HCT116 (cell line): ENCODE measurements around the gene PDK4. TPM values are rescaled to one million over a fixed set of nuclear protein-coding genes. Genes with fewer than 3 reads are reported as not detected.

Experiments used
- ATF3 ChIP-seq: IDR thresholded peaks from 2 replicates; pipeline ENCODE4 v1.6.1; 2012
- CBX3 ChIP-seq: IDR thresholded peaks from 2 replicates; pipeline ENCODE4 v1.6.1; 2012; ENCODE audit warnings: low read depth
- ELF1 ChIP-seq: IDR thresholded peaks from 2 replicates; pipeline ENCODE4 v1.6.1; 2012; ENCODE audit warnings: low read depth, borderline replicate concordance
- EZH2 ChIP-seq: fragments of 200-600 bp; sonication (generic); IDR thresholded peaks from 2 replicates; pipeline ENCODE4 v1.6.1; 2017; ENCODE audit warnings: antibody characterized with exemption, mixed run types
- EZH2phosphoT487 ChIP-seq: fragments of 200-600 bp; IDR thresholded peaks from 2 replicates; pipeline ENCODE4 v1.6.1; 2018; ENCODE audit warnings: antibody characterized with exemption, borderline replicate concordance
- FOSL1 ChIP-seq: IDR thresholded peaks from 2 replicates; pipeline ENCODE4 v1.6.1; 2012; ENCODE audit warnings: low read depth
- JUND ChIP-seq: IDR thresholded peaks from 2 replicates; pipeline ENCODE4 v1.6.1; 2012
- POLR2A ChIP-seq: IDR thresholded peaks from 2 replicates; pipeline ENCODE4 v1.7.0; 2011; ENCODE audit warnings: borderline replicate concordance; ENCODE audit not compliant: insufficient read depth, insufficient read length; ENCODE audit errors: extremely low read depth
- POLR2AphosphoS5 ChIP-seq: IDR thresholded peaks from 2 replicates; pipeline ENCODE4 v1.6.1; 2011; ENCODE audit warnings: mild to moderate bottlenecking, low read depth, low read length, moderate library complexity
- REST ChIP-seq: IDR thresholded peaks from 2 replicates; pipeline ENCODE4 v1.6.1; 2012; ENCODE audit warnings: low read depth
- SIN3A ChIP-seq: IDR thresholded peaks from 2 replicates; pipeline ENCODE4 v1.6.1; 2012; ENCODE audit warnings: low read depth
- SP1 ChIP-seq: IDR thresholded peaks from 2 replicates; pipeline ENCODE4 v1.6.1; 2012; ENCODE audit warnings: low read depth
- TCF7L2 ChIP-seq: IDR thresholded peaks from 2 replicates; pipeline ENCODE4 v1.7.0; 2011; ENCODE audit warnings: borderline replicate concordance, inconsistent platforms; ENCODE audit not compliant: insufficient read depth, insufficient read length; ENCODE audit errors: extremely low read depth
- ZFX ChIP-seq: fragments of 450-650 bp; IDR thresholded peaks from 2 replicates; pipeline ENCODE4 v1.6.1; 2017
- total RNA-seq: library from RNA; stranded (reverse); gene quantifications from one replicate; pipeline ENCODE4 v1.2.1, GENCODE V29; 2021; ENCODE audit not compliant: unreplicated experiment

The PDK4 gene
- total RNA-seq, 1 experiment from 2014 or later: 2.1 TPM

DNA sequence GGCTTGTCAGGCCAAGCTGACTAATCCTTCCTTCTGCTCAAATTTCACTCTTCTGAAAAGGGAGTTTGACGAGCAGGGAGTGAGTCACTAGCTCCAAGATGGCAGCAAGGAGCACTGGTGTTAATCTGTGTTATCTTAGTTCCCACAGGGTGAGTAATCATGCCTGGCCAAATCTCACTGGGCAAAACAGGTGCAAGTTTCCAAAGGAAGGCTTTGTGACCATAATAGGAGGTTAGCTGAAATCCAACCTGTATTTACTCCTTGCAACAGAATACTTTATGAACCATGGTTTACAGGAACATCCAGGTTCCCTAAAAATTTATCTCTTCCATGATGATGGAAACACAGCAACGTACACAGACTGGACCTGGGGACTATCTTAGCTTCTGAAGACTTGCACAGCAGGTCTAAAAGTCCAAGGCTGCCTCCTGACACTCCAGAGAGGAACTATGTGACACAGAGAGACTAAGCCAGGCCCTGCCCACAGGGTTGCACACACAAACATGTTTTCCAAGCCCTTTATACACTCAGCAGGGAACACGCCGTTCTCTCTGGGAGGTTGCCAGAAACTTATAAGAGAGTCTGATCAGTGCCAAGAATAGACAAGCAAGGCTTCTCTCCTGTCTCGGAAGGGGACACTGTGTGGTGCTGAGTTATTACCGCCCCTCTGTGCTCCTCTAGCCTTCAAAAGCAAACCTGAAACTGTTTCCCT is 46.3 kb downstream of the PDK4 start (continued):
- TF ChIP-seq REST: no peak
- TF ChIP-seq POLR2A: no peak
- no peak for TF ChIP-seq EZH2
- TF ChIP-seq FOSL1: peak; percentile 87
- TF ChIP-seq CBX3: peak; percentile 86
- no peak; the same call in 1 of the 2 replicates for TF ChIP-seq POLR2AphosphoS5
- peak; percentile 86 for TF ChIP-seq JUND
- TF ChIP-seq ATF3: no peak
- no peak for TF ChIP-seq TCF7L2
- TF ChIP-seq ELF1: no peak
- TF ChIP-seq ZFX: no peak
- peak; percentile 64 for TF ChIP-seq SP1
- no peak for TF ChIP-seq EZH2phosphoT487
- peak; percentile 49; the same call in 1 of the 2 replicates for TF ChIP-seq SIN3A
